Osteocyte (in vitro differentiated cells): ENCODE measurements around the gene LNX2. TPM values are rescaled to one million over a fixed set of nuclear protein-coding genes. Genes with fewer than 3 reads are reported as not detected.

Experiments
- DNase-seq: peaks from one replicate; pipeline ENCODE4 v3.0.0; 2021; ENCODE audit warnings: mixed read lengths; ENCODE audit not compliant: unreplicated experiment; ENCODE audit errors: extremely low spot score
- H3K27ac Mint-ChIP-seq: one replicate; pipeline ENCODE4 v1.8.0; 2021; ENCODE audit warnings: mild to moderate bottlenecking, mixed read lengths; ENCODE audit not compliant: unreplicated experiment
- H3K27me3 Mint-ChIP-seq: one replicate; pipeline ENCODE4 v1.8.0; 2021; ENCODE audit warnings: mixed read lengths; ENCODE audit not compliant: unreplicated experiment
- H3K36me3 Mint-ChIP-seq: one replicate; pipeline ENCODE4 v1.8.0; 2021; ENCODE audit warnings: mixed read lengths; ENCODE audit not compliant: unreplicated experiment
- H3K4me1 Mint-ChIP-seq: one replicate; pipeline ENCODE4 v1.8.0; 2021; ENCODE audit warnings: mixed read lengths; ENCODE audit not compliant: unreplicated experiment
- H3K4me3 Mint-ChIP-seq: one replicate; pipeline ENCODE4 v1.8.0; 2021; ENCODE audit warnings: mild to moderate bottlenecking, moderate library complexity, mixed read lengths; ENCODE audit not compliant: unreplicated experiment
- H3K9me3 Mint-ChIP-seq: one replicate; pipeline ENCODE4 v1.8.0; 2021; ENCODE audit warnings: mixed read lengths; ENCODE audit not compliant: unreplicated experiment
- total RNA-seq: library from RNA; stranded (reverse); gene quantifications from 2 replicates; pipeline ENCODE4 v1.2.1, GENCODE V29; 2021
- TF ChIP-seq, protein P1 (sequence below): fragments of 200-600 bp; sonication (generic); IDR thresholded peaks from 2 replicates; pipeline ENCODE4 v1.5.0; 2021; ENCODE audit warnings: antibody characterized with exemption, mild to moderate bottlenecking, moderate library complexity

The LNX2 gene
- total RNA-seq, 1 donor from 2014 or later: 7.2 TPM

DNA sequence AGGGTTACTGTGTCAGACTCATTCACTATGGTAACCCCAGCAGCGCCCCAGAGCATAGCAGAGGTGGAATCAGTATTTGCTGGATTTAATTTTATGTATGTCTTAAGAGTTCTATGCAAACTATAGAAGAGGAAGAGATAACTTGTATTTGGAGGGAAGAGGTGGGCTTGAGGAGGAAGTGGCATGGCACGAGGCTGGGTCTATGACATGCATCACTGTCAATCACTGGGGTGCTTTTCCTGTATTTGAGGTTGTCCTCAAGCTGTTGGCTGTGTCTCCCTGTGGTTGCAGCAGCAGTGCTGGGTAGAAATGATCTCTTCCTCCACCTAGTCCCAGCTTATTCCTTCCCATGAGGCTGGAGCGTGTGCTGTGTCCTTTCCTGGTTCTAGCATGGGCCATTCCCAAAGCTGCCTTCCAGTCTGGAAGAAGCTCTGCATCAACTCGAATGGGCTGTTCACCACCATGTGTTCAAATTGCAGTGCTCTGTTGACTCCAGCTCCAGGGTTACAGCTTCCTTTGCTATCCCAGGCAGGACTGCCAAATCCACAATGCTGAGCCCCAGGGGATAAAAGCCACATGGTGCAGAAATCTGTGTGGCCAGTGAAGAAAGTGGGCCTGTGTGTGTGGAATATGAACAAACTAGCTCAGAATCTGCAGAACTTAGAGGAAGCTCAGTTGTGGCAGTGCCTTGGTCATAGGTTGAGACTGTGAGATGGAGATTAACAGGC is 96.8 kb downstream of the LNX2 start:
- Mint-ChIP-seq H3K27ac (no peak overlapping the region), H3K36me3 (no peaks in the 10 kb centered on the region)

DNA sequence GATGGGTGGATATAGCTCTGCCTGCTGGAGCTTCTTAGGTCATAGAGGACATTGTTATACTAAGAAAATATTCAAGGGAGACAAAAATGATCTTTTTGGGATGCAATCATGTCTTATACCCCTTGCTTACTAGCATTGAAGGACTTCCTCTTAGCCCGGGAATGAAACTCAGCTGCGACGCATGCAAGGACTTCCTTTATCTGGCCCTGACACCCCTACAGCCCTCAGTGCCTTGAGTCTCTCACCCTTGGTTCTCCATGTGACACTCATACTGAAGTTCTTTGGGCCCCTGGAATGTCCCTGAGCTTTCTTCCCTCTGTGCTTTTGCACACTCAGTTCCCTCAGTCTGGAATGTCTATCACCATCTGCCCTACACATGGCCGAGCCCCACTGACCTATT is 97.5 kb downstream of the LNX2 start:
- Mint-ChIP-seq H3K4me1 (no peaks in the 10 kb centered on the region), H3K9me3 (peaks cover under 1% of the 10 kb centered on the region), H3K4me3 (no peak overlapping the region), H3K36me3 (no peaks in the 10 kb centered on the region), H3K27ac (no peak overlapping the region), H3K27me3 (peaks cover 52% of the 10 kb centered on the region)
- no peak for DNase-seq
- TF ChIP-seq, protein P1, sequence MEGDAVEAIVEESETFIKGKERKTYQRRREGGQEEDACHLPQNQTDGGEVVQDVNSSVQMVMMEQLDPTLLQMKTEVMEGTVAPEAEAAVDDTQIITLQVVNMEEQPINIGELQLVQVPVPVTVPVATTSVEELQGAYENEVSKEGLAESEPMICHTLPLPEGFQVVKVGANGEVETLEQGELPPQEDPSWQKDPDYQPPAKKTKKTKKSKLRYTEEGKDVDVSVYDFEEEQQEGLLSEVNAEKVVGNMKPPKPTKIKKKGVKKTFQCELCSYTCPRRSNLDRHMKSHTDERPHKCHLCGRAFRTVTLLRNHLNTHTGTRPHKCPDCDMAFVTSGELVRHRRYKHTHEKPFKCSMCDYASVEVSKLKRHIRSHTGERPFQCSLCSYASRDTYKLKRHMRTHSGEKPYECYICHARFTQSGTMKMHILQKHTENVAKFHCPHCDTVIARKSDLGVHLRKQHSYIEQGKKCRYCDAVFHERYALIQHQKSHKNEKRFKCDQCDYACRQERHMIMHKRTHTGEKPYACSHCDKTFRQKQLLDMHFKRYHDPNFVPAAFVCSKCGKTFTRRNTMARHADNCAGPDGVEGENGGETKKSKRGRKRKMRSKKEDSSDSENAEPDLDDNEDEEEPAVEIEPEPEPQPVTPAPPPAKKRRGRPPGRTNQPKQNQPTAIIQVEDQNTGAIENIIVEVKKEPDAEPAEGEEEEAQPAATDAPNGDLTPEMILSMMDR: no peak

More for the DNA sequence above, 96.8 kb downstream of the LNX2 start:
- Mint-ChIP-seq H3K4me3 (no peak overlapping the region), H3K9me3 (peaks cover 7% of the 10 kb centered on the region), H3K27me3 (peaks cover 48% of the 10 kb centered on the region), H3K4me1 (no peaks in the 10 kb centered on the region)
- TF ChIP-seq, protein P1: no peak
- DNase-seq: peak; percentile 27

DNA sequence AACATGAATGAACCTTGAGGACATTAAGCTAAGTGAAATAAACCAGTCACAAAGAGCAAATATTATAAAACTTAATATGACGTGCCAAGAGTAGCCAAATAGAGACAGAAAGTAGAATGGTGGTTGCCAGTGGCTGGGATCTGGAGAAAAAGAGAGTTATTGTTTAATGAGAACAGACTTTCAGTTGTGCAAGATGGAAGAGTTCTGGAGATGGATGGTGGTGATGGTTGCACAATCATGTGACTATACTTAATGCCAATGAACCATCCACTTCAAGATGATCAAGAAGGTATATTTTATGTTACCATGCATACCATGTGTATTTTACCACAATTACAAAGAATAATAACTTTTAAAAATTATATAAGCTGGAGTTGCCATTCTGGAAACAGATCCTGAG is 104.2 kb downstream of the LNX2 start:
- DNase-seq: no peak
- Mint-ChIP-seq H3K4me3 (no peak overlapping the region), H3K27me3 (peaks cover 48% of the 10 kb centered on the region), H3K27ac (no peak overlapping the region), H3K4me1 (no peaks in the 10 kb centered on the region), H3K9me3 (no peaks in the 10 kb centered on the region), H3K36me3 (no peaks in the 10 kb centered on the region)
- TF ChIP-seq, protein P1: no peak

DNA sequence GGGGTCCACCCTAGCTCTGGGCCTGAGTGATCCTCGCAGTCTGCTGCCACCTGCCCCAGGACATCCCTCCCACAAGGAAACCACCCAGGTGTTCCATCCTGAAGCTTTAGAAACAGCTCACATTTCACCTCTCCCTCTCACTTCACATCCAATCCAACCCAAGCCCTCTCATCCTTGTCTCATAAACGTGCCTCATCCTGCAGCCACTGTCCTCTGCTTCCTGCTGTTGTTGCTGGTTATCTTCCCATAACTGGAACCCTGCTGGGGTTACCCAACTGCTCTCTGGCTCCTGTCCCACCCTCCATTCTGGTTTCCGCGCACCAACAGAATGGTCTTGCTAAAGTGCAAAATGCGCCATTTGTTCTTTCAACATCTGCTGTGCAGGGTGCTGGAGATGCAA is 110.2 kb downstream of the LNX2 start:
- Mint-ChIP-seq H3K36me3 (no peaks in the 10 kb centered on the region), H3K4me1 (no peaks in the 10 kb centered on the region), H3K27ac (no peak overlapping the region), H3K9me3 (no peaks in the 10 kb centered on the region), H3K27me3 (peaks cover 21% of the 10 kb centered on the region), H3K4me3 (no peak overlapping the region)
- TF ChIP-seq, protein P1: no peak
- DNase-seq: peak; percentile 73

DNA sequence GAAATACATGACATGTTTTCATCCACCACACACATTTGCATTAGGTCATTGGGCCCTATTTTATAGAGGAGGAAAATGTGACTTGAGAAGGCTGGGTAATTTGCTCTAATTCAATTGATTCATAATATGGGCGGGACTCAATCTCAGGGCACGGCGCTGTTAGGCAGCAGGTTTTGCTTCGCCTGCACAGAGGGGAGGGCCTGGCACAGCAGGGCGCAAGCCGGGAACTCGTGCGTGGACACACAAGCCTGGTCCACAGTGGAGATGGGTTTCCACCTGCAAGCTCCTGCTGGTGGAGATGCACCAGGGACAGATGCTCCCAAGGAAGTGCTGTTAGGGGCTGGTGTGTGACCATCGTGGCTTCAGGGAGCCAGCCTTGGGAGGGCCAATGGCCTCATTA is 111.5 kb downstream of the LNX2 start:
- Mint-ChIP-seq H3K27ac (no peak overlapping the region), H3K4me1 (no peaks in the 10 kb centered on the region), H3K9me3 (no peaks in the 10 kb centered on the region), H3K27me3 (peaks cover 29% of the 10 kb centered on the region), H3K36me3 (no peaks in the 10 kb centered on the region), H3K4me3 (no peak overlapping the region)
- peak; percentile 67 for DNase-seq
- TF ChIP-seq, protein P1: no peak
